Left lobe of liver (tissue), 2 donors: Measurements from ENCODE around the gene HMGB4. TPM values are rescaled to one million over a fixed set of nuclear protein-coding genes. Genes with fewer than 3 reads are reported as not detected.

ENCODE experiments used
- ATAC-seq: fragments of 200-7000 bp; cut with Tn5 transposase; one replicate; pipeline ENCODE4 v1.9.1; 2020; ENCODE audit warnings: mild to moderate bottlenecking, moderate library complexity
- DNase-seq: peaks from one replicate; pipeline ENCODE4 v3.0.0-alpha.2; 2020; ENCODE audit warnings: low spot score
- total RNA-seq: library from RNA; stranded (reverse); gene quantifications from one replicate; pipeline ENCODE4 v1.2.1, GENCODE V29; 2021
- donor health status: DM: no; HTN: no; CAD: no; lungs with moderate emphysema.
- donor health status: DM: no; HTN: yes; CAD: no.

HMGB4 gene
- total RNA-seq, 1 donor from 2014 or later, result not detected

- DNase-seq (peak; percentile 47), ATAC-seq (peak; percentile 77)
Observed at GRCh38 chr1:33897092-33897725, 33.3 kb downstream of the HMGB4 start.

DNA sequence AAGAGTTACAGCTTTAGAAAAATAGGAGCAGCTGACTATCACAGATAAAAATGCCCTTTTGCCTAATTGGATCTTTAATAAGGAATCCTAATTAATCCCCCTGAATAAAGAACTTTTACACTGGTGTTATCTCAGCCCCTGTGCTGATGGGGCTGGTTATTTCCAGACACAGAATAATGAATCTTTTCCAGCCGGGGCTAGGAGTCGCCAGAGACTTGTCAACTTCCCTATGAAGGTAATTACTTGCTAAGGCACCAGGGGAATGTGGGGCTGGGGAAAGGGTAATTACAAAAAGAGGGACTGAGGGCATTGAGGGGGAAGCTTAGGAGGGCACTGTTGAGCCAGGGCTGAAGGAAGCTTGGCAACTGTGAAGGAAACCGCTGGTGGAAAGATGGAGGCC is 34.5 kb downstream of the HMGB4 start:
- DNase-seq (no peak), ATAC-seq (no peak)

GRCh38 chr1:33898881-33899280 is 35.0 kb downstream of the HMGB4 start:
- DNase-seq (peak; percentile 14), ATAC-seq (no peak)

GRCh38 chr1:33899746-33900145 is 35.9 kb downstream of the HMGB4 start:
- DNase-seq, result peak; percentile 33
- ATAC-seq, result no peak

DNA sequence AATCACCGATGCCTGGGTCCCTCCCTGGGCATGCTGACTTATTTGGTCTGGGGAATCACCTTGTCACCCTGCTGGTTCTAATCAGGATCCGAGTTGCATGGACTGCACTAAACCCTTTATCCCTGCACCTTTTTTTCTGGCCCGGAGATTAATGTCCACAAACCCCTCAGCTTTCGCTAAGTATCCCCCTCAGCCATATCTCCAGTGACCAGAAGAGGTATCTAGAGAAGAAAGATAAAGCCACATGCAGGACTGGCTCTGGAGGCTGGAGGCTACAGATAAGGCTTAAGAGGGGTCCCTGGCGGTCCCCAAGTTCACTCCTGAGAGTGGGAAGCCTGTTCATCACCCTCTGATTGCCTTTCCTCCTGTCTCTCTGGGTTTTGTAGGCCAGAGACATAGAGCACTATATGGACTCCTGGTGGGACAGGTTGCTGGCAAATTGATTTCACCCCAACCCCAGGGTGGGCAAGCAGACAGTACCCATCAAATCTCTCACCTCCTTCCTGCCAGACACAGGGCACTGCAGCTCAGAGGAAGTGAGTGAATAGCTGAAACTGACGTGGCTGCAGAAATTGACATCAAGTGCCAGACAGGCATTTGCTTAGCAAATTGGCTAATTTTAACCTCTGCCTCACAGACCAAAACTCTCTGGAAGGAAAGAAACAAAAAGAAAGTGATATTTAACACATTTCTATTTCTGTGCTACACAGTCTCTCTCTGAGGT is 38.8 kb downstream of the HMGB4 start:
- DNase-seq (no peak), ATAC-seq (peak; percentile 67)

- ATAC-seq (peak; percentile 83), DNase-seq (no peak)
Observed at GRCh38 chr1:33903210-33903589, 39.3 kb downstream of the HMGB4 start.

- ATAC-seq (no peak), DNase-seq (no peak)
Observed at GRCh38 chr1:33905241-33905640, 41.4 kb downstream of the HMGB4 start.

DNA sequence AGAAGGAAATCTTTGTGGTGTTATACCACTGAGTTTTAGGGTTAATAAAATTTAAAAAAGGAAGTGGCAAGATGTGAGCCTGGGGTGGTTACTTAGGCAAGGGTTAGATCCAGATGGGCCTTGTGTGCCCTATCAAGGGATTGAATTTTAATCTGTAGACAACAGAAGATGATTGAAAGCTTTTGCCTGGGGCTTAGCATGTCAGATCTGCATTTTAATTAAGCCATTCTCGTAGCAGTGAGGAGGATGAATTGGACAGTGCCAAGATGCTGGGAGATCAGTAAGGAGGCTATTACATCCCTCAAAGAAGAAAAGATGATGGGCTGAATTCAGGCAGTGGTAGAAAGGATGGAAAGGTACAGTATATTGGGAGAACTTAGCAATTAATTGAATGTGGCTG is 42.3 kb downstream of the HMGB4 start:
- ATAC-seq (no peak), DNase-seq (no peak)

DNA sequence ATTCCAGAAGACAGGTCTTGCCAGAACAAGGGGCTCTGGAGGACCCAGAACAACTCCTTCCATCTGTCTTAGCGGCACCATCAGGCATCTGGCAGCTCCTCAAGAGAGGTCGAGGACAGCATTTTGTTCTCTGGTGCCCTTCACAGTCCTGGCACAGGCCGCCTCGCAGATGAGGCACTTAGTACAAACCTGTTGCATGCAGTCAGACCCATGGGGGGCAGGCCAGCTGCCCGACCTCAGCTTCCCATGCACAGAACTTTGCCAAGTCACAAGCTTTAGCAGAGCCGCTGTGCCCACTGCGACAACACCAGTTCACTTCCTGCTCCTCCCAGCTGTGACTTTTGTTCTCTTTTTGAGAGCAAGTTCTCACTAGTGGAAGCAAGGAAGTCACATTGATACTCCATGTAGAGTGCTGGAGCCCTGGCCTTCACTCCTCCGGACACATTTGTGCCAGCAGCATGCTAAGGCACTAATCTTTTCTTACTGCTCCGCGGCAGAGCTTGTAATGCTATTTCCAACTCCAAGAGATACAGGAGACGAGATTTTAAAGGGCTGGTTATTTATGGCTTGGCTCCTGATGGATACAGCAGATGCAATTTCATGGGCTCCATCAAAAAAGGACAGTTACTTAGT is 44.6 kb downstream of the HMGB4 start:
- no peak for ATAC-seq
- peak; percentile 35 for DNase-seq
